Middle frontal gyrus (tissue), 1 donor: ENCODE results near the gene CAMK1D.
"Not testable (repeated sequence)": the region's sequence is repeated elsewhere in the genome, so short reads cannot be mapped to it uniquely, and the experiment has no call there.

ENCODE experiments used
- DNase-seq: peaks from one replicate; pipeline ENCODE4 v3.0.0-alpha.2; 2015; ENCODE audit warnings: low spot score; ENCODE audit errors: extremely low spot score

The CAMK1D gene

GRCh38 chr10:12743466-12743865 lies 394.1 kb downstream of the CAMK1D start:
- DNase-seq: not testable (repeated sequence)

- no peak for DNase-seq
Measured at GRCh38 chr10:12743941-12744340, 394.6 kb downstream of the CAMK1D start.

- DNase-seq: no peak
Measured at GRCh38 chr10:12748186-12748585, 398.8 kb downstream of the CAMK1D start.

DNA sequence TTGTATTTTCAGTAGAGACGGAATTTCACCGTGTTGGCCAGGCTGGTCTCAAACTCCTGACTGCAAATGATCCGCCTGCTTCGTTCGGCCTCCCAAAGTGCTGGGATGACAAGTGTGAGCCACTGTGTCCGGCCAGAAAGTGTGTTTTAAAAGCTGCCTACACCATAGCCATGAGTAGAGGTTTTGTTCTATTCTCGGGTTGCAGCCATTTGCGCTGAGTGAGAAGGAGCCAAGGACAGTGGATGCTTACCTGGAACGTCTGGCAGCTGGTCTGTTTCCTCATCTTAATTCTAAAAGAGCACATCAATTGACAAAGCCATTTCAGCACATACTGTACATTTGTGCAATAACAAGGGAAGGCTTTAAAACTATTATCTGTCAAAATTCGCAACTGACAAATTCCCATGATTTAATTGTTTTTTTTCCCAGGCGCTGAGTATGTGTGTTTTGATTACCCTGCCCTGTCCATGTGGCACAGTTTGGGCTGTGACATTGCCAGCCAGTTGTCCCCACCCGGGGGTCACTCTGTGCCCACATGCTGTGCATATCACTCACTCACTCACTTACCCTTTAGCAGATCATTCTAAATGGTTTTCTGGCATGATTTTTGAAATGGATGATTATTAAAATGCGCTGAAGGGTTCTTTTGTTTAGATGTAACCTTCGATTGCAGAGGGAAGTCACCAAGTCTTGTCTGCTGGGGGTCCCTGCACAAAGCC lies 400.6 kb downstream of the CAMK1D start:
- no peak for DNase-seq

DNA sequence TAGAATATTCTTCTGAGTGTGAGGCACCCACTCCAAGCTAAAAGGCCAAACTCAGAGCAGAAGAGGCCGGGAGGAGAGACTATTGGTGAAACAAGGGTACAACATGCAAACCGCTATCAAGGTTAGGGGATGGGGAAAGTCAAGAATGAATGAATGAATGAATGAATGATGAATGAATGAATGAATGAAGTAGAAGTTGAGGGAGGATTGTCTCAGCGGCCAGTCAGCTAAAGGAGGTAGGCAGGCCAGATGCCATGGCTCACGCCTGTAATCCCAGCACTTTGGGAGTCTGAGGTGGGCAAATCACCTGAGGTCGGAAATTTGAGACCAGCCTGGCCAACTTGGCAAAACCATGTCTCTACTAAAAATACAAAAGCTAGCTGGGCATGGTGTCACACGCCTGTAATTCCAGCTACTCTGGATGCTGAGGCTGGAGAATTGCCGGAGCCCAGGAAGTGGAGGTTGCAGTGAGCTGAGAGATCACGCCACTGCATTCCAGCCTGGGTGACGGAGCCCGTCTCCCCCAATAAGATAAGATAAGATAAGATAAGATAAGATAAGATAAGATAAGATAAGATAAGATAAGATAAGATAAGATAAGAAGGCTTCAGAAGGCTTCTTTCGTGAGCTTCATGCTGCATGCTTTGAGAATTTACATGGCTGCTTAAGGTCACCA lies 401.3 kb downstream of the CAMK1D start:
- DNase-seq: no peak

GRCh38 chr10:12755075-12755474 lies 405.7 kb downstream of the CAMK1D start:
- DNase-seq: no peak

- DNase-seq: no peak
Measured at GRCh38 chr10:12757351-12757750, 408.0 kb downstream of the CAMK1D start.

- no peak for DNase-seq
Measured at GRCh38 chr10:12758271-12758670, 408.9 kb downstream of the CAMK1D start.

DNA sequence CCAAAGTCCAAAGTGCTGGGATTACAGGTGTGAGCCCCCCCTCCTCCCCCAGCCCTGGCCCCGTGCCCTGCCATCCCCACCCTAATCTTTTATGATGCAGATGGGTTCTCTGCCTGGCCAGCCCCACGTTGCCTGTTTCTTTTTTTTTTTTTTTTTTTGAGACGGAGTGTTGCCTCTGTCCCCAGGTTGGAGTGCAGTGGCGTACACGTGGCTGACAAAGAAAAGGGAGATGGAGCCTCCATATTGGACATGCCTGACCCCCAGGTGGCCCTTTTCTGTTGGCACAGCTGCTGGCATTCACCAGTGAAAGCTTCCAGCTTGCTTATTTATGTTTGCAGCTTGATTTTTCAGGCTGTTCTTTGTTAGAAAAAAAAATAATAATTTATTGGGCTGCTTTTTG lies 416.9 kb downstream of the CAMK1D start:
- no peak for DNase-seq

- no peak for DNase-seq
Measured at GRCh38 chr10:12768156-12769100, 419.1 kb downstream of the CAMK1D start.

DNA sequence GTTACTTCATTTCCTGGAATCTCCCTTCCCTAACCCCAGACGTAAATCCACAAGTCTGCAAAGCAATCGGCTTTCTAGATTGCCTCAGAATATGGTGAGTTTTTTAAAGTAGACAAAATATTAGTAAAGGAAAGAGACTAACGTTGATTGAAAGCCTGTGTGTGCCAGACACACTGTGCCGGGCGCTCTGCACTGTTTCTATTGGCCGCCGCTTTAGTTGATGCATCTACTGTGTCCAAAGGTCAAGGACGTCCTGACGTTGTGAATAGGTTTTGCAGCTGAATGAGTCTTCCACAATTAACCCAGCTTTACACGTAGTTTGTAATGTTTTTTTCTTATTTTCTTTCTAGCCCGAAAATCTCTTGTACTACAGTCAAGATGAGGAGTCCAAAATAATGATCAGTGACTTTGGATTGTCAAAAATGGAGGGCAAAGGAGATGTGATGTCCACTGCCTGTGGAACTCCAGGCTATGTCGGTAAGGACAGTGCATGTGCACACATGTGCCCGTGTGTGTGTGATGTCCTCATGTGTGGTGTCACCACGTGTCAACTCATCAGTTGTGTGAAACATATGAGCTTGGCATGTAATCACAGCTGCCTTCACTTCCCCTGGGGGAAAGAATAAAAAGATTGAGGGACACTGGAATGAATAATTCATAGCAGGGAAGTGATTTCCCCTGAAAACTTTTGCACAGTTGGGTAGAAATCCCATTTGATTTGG lies 420.1 kb downstream of the CAMK1D start:
- DNase-seq: no peak

DNA sequence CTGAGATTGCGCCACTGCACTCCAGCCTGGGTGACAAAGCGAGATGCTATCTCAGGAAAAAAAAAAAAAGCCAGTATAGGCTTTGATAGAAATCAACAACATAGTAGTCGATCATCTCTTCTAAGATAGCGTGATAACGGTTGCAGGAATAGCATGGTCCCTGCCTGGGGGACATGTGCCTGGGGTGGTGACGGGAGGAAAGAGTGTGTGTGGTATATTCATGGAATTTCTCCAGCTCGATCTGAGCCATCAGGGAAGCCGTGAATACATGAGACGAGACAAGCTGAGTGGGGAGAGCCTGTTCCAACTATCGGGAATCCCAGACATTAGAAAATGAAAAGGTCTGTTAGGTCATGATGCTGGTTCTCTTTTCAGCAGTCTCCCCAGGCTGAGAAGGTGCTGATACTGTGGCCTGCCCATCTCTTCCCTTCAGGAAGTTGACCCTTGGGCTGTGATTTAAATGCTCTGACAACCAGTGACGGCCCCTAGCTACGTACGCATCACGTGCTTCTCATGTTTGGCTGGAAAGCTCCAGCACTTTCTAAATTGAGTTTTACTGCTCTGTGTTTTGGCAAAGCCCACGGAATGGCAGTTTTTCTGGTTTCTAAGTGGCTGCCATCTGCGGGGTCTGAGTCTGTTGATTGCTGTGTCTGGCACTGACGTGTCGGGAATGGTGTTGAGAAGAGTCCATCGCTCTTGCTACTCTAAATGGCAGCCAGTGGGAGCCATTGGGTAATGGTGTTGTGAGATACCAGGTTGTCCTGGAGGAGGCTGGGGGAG lies 422.8 kb downstream of the CAMK1D start:
- DNase-seq: no peak

GRCh38 chr10:12772797-12773587 lies 423.6 kb downstream of the CAMK1D start:
- no peak for DNase-seq

- DNase-seq: no peak
Measured at GRCh38 chr10:12774204-12774894, 425.0 kb downstream of the CAMK1D start.

GRCh38 chr10:12777840-12778585 lies 428.7 kb downstream of the CAMK1D start:
- DNase-seq: no peak

DNA sequence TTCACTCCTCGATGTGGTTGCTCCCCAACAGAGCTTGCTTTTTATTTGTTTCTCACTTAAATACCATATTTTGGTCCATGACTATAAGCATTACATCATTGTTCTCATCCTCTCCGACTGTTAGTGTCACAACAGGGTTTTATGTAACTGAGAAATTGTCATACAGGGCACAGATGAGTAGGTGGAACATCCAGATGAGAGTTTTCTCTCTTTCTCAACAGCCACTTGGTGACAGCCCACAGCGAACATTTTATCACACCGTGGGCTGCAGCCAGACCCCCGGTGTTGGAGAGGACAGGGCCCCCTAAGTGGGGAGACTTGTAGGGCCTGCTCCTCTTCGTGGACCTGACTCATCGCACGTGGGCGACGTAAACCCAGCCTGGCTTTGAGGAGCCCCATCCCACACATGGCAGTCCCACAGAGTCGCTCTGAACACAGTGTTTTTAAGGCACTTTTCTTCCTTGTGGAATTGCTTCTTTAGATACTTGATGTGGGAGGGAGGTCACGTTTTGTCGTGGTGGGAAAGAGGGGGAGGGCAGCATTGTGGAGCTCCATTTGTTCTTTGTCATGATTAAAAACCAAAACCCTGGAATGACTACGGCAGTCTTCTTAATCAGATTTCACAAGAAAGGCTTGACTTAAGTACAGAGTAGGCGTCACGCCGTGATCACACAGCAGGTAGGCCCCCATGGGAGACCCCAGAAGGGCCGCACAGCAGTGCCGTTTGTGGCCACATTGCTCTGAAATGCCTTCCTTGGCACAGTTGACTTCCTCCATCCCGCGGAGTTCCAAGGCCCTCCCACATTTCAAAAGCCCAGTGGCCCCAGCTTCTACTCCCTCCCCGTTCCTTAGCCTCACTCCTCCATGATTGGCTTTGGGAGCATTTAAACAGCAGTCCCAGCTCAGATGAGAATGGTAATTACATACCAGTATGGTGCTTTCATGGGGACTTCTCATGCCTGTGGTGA lies 431.6 kb downstream of the CAMK1D start:
- DNase-seq: peak; percentile 61

DNA sequence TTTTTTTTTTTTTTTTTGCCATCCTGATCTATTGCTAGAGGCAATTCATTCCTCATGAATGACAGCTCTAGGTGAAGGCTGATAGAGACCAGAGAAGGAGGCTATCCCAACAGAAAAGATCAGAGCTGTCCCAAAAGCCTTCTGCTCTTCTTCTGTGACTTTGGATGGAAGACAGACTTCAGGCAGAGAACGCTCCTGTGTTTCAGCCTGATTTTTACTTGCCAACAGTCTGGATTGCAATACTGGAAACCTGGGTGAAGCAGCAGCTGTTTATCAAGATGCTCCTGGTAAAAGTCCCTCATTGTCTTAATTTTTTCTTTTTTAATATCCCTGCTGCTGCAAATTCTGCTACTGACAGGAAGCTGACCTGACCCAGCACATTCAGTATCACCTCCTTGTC lies 432.6 kb downstream of the CAMK1D start:
- no peak for DNase-seq
